ENCODE results near the gene S100Z.

The S100Z gene

GRCh38 chr5:76938177-76938576, 88.4 kb downstream of the S100Z start:
- TF ChIP-seq USF1 (IDR thresholded peaks at IDR 0.05) = no peak
- TF ChIP-seq MAX (IDR thresholded peaks at IDR 0.05) = no peak
- TF ChIP-seq EP300 (IDR thresholded peaks at IDR 0.05; ENCODE audit: borderline replicate concordance) = no peak
- TF ChIP-seq ZBTB7A (IDR thresholded peaks at IDR 0.05; ENCODE audit: low read depth) = no peak
- TF ChIP-seq NFIC (IDR thresholded peaks at IDR 0.05) = no peak
- no peak for TF ChIP-seq TEAD4 (IDR thresholded peaks at IDR 0.05)
- TF ChIP-seq REST (IDR thresholded peaks at IDR 0.05; ENCODE audit: low read depth) = no peak
- TF ChIP-seq EGR1 (IDR thresholded peaks at IDR 0.05) = no peak
- TF ChIP-seq FOXM1 (IDR thresholded peaks at IDR 0.05; ENCODE audit: borderline replicate concordance, low read depth) = no peak

GRCh38 chr5:76941000-76941399, 91.2 kb downstream of the S100Z start:
- TF ChIP-seq EGR1 (IDR thresholded peaks at IDR 0.05) (no peak), TCF12 (IDR thresholded peaks at IDR 0.05; ENCODE audit: low read depth) (no peak), NFIC (IDR thresholded peaks at IDR 0.05) (no peak), RAD21 (IDR thresholded peaks at IDR 0.05; ENCODE audit: low read depth) (no peak), MAX (IDR thresholded peaks at IDR 0.05) (no peak), REST (IDR thresholded peaks at IDR 0.05; ENCODE audit: low read depth) (no peak), CEBPB (IDR thresholded peaks at IDR 0.05) (no peak), ZBTB7A (IDR thresholded peaks at IDR 0.05; ENCODE audit: low read depth) (no peak), YY1 (IDR thresholded peaks at IDR 0.05; ENCODE audit: low read depth) (no peak), FOXM1 (IDR thresholded peaks at IDR 0.05; ENCODE audit: borderline replicate concordance, low read depth) (no peak), USF1 (IDR thresholded peaks at IDR 0.05) (no peak), TAF1 (IDR thresholded peaks at IDR 0.05; ENCODE audit: low read depth) (no peak), EP300 (IDR thresholded peaks at IDR 0.05; ENCODE audit: borderline replicate concordance) (no peak), CREB1 (IDR thresholded peaks at IDR 0.05; ENCODE audit: low read depth) (no peak), TEAD4 (IDR thresholded peaks at IDR 0.05) (no peak)

- TF ChIP-seq TCF12 (IDR thresholded peaks at IDR 0.05; ENCODE audit: low read depth) (no peak), EP300 (IDR thresholded peaks at IDR 0.05; ENCODE audit: borderline replicate concordance) (no peak), RAD21 (IDR thresholded peaks at IDR 0.05; ENCODE audit: low read depth) (no peak), TEAD4 (IDR thresholded peaks at IDR 0.05) (no peak), ZBTB7A (IDR thresholded peaks at IDR 0.05; ENCODE audit: low read depth) (no peak), CEBPB (IDR thresholded peaks at IDR 0.05) (no peak), USF1 (IDR thresholded peaks at IDR 0.05) (no peak), CREB1 (IDR thresholded peaks at IDR 0.05; ENCODE audit: low read depth) (no peak), MAX (IDR thresholded peaks at IDR 0.05) (no peak), EGR1 (IDR thresholded peaks at IDR 0.05) (no peak), YY1 (IDR thresholded peaks at IDR 0.05; ENCODE audit: low read depth) (no peak), REST (IDR thresholded peaks at IDR 0.05; ENCODE audit: low read depth) (no peak), FOXM1 (IDR thresholded peaks at IDR 0.05; ENCODE audit: borderline replicate concordance, low read depth) (no peak), TAF1 (IDR thresholded peaks at IDR 0.05; ENCODE audit: low read depth) (no peak), NFIC (IDR thresholded peaks at IDR 0.05) (no peak)
Observed at GRCh38 chr5:76941442-76941841, 91.6 kb downstream of the S100Z start.

- TF ChIP-seq USF1 (IDR thresholded peaks at IDR 0.05) = no peak
- TF ChIP-seq TCF12 (IDR thresholded peaks at IDR 0.05; ENCODE audit: low read depth) = no peak
- TF ChIP-seq CEBPB (IDR thresholded peaks at IDR 0.05) = no peak
- no peak for TF ChIP-seq RAD21 (IDR thresholded peaks at IDR 0.05; ENCODE audit: low read depth)
Observed at GRCh38 chr5:76942581-76942980, 92.8 kb downstream of the S100Z start.
